Right ventricle myocardium inferior (tissue), 1 donor: ENCODE results near the gene SYTL2. TPM values are rescaled to one million over a fixed set of nuclear protein-coding genes. Genes with fewer than 3 reads are reported as not detected.

Experiments used
- ATAC-seq: fragments of 200-7000 bp; cut with Tn5 transposase; one replicate; pipeline ENCODE4 v1.9.1; 2020; ENCODE audit warnings: mild to moderate bottlenecking, moderate library complexity
- DNase-seq: peaks from one replicate; pipeline ENCODE4 v3.0.0; 2021; ENCODE audit errors: missing footprints
- intact Hi-C: fragments of 100-400 bp; cut with DNase I; formaldehyde crosslinking; loops from one replicate; pipeline ENCODE4 v1.11.0; 2022
- total RNA-seq: library from RNA; stranded (reverse); fragmentation: NEBNext Ultra II Directional; extraction: Animal tissue kit (Norgen Biotek cat#: 25700); gene quantifications from one replicate; pipeline ENCODE4 v1.2.1, GENCODE V29; 2021
- donor health status: DM: no; HTN: yes; CAD: no; lungs with severe emphysema.

Gene SYTL2
- total RNA-seq, 1 donor from 2014 or later: 2.4 TPM

GRCh38 chr11:85774256-85775101, 36.5 kb downstream of the SYTL2 start:
- intact Hi-C loops: no loop called here
- ATAC-seq: no peak

GRCh38 chr11:85772695-85773094, 38.2 kb downstream of the SYTL2 start:
- DNase-seq: no peak
- ATAC-seq: no peak
- intact Hi-C loops: no loop called here

More at GRCh38 chr11:85774256-85775101, 36.5 kb downstream of the SYTL2 start:
- no peak for DNase-seq

- DNase-seq (no peak), ATAC-seq (no peak)
- intact Hi-C loops: no loop called here
Measured at GRCh38 chr11:85771568-85771967, 39.4 kb downstream of the SYTL2 start.

GRCh38 chr11:85769771-85770170, 41.2 kb downstream of the SYTL2 start:
- DNase-seq (no peak), ATAC-seq (no peak)
- intact Hi-C loops: no loop called here

GRCh38 chr11:85768473-85769146, 42.3 kb downstream of the SYTL2 start:
- no peak for DNase-seq
- no peak for ATAC-seq
- intact Hi-C loops: no loop called here

- ATAC-seq (no peak), DNase-seq (no peak)
- intact Hi-C loops: no loop called here
Measured at GRCh38 chr11:85767246-85767945, 43.5 kb downstream of the SYTL2 start.

- DNase-seq: no peak
- intact Hi-C loops: no loop called here
- ATAC-seq: no peak
Measured at GRCh38 chr11:85766721-85767161, 44.2 kb downstream of the SYTL2 start.

- ATAC-seq: no peak
- intact Hi-C loops: no loop called here
- no peak for DNase-seq
Measured at GRCh38 chr11:85764796-85765195, 46.1 kb downstream of the SYTL2 start.

GRCh38 chr11:85762226-85762625, 48.7 kb downstream of the SYTL2 start:
- intact Hi-C loops: no loop called here
- ATAC-seq (no peak), DNase-seq (no peak)

GRCh38 chr11:85759915-85760314, 51.0 kb downstream of the SYTL2 start:
- no peak for ATAC-seq
- intact Hi-C loops: no loop called here
- no peak for DNase-seq

- ATAC-seq (no peak), DNase-seq (no peak)
- intact Hi-C loops: no loop called here
Measured at GRCh38 chr11:85758480-85759039, 52.4 kb downstream of the SYTL2 start.

- no peak for DNase-seq
- intact Hi-C loops: no loop called here
- ATAC-seq: no peak
Measured at GRCh38 chr11:85758026-85758425, 52.9 kb downstream of the SYTL2 start.

GRCh38 chr11:85756401-85757200, 54.3 kb downstream of the SYTL2 start:
- DNase-seq (no peak), ATAC-seq (no peak)
- intact Hi-C loops: no loop called here

- ATAC-seq: no peak
- no peak for DNase-seq
- intact Hi-C loops: no loop called here
Measured at GRCh38 chr11:85755701-85756100, 55.2 kb downstream of the SYTL2 start.

GRCh38 chr11:85755285-85755684, 55.7 kb downstream of the SYTL2 start:
- DNase-seq (no peak), ATAC-seq (no peak)
- intact Hi-C loops: no loop called here

- intact Hi-C loops: no loop called here
- ATAC-seq: no peak
- DNase-seq: peak; percentile 30
Measured at GRCh38 chr11:85752890-85753581, 57.9 kb downstream of the SYTL2 start.

GRCh38 chr11:85752201-85752889, 58.6 kb downstream of the SYTL2 start:
- DNase-seq: no peak
- intact Hi-C loops: no loop called here
- no peak for ATAC-seq
